Prostate gland (tissue), 2 donors: ENCODE results near the gene STXBP6. TPM values are rescaled to one million over a fixed set of nuclear protein-coding genes. Genes with fewer than 3 reads are reported as not detected.

ENCODE experiments used
- DNase-seq: peaks from one replicate; pipeline ENCODE4 v3.0.0-alpha.2; 2019; ENCODE audit warnings: low spot score
- H3K27ac ChIP-seq, 2 donors: fragments of 200-600 bp; sonication (generic); 2 replicates each; pipeline ENCODE4 v1.5.1; 2017 to 2019
- H3K27me3 ChIP-seq: fragments of 200-600 bp; sonication (generic); replicated peaks from 2 replicates; pipeline ENCODE4 v1.5.1; 2019; ENCODE audit not compliant: insufficient read depth
- H3K36me3 ChIP-seq, 2 donors: fragments of 200-600 bp; sonication (generic); 1 replicate in 1 of 2; 2 replicates in 1 of 2; pipeline versions ENCODE4 v1.5.1 to v1.8.1; 2017 to 2019
- H3K4me1 ChIP-seq: fragments of 200-600 bp; sonication (generic); replicated peaks from 2 replicates; pipeline ENCODE4 v1.5.1; 2019
- H3K4me3 ChIP-seq, 2 donors: fragments of 200-600 bp; sonication (generic); 2 replicates each; pipeline ENCODE4 v1.5.1; 2017 to 2019
- H3K9me3 ChIP-seq: fragments of 200-600 bp; sonication (generic); 2 replicates; pipeline ENCODE4 v1.5.1; 2017
- CTCF ChIP-seq, 4 experiments: fragments of 200-600 bp in 2 of 4; fragments of 450-650 bp in 2 of 4; sonication (generic) in 2 of 4; IDR thresholded peaks; 1 replicate in 3 of 4; 2 replicates in 1 of 4; pipeline ENCODE4 v1.5.1; 2016 to 2019; ENCODE audit warnings: antibody characterized with exemption in 4 of 4, mild to moderate bottlenecking in 2 of 4, moderate library complexity in 2 of 4
- POLR2A ChIP-seq: fragments of 450-650 bp; IDR thresholded peaks from one replicate; pipeline ENCODE4 v1.6.1; 2016; ENCODE audit warnings: antibody characterized with exemption, mild to moderate bottlenecking
- POLR2AphosphoS5 ChIP-seq: sonication (generic); formaldehyde crosslinking; IDR thresholded peaks from one replicate; pipeline ENCODE4 v1.6.1; 2017; ENCODE audit warnings: antibody characterized with exemption
- WGBS: methylation state at CpG from one replicate; pipeline ENCODE4 v1.1.5; 2018; 5-methylcytosine and 5-hydroxymethylcytosine counted together
- intact Hi-C: fragments of 100-400 bp; cut with DNase I; formaldehyde crosslinking; loops from one replicate; pipeline ENCODE4 v1.14.2; 2022
- total RNA-seq, 2 donors: library from RNA; depleted of rRNA; stranded (reverse); fragments of >200 nt; gene quantifications; one replicate each; pipeline ENCODE4 v1.1.0, GENCODE V29; 2016

The STXBP6 gene
- total RNA-seq, 2 donors from 2014 or later: 12.4 to 32.3 TPM

GRCh38 chr14:25038044-25038668, 11.8 kb downstream of the STXBP6 start:
- Histone ChIP-seq H3K9me3 (no peaks in the 10 kb centered on the region), H3K36me3 (no peaks in the 10 kb centered on the region), H3K4me1 (no peaks in the 10 kb centered on the region), H3K4me3 (no peak overlapping the region), H3K27me3 (no peaks in the 10 kb centered on the region), H3K27ac (no peak overlapping the region)
- no peak for DNase-seq
- intact Hi-C loops: no loop called here
- WGBS: 84% methylated on average over 4 of the region's 4 CpGs
- TF ChIP-seq CTCF (IDR thresholded peaks at IDR 0.05): no peak
- TF ChIP-seq POLR2AphosphoS5: no peak
- TF ChIP-seq POLR2A: no peak

GRCh38 chr14:25037032-25037431, 12.9 kb downstream of the STXBP6 start:
- TF ChIP-seq POLR2A (no peak), POLR2AphosphoS5 (no peak), CTCF (IDR thresholded peaks at IDR 0.05) (no peak)
- H3K27ac ChIP-seq: no peak overlapping the region
- no peak overlapping the region for H3K4me3 ChIP-seq
- WGBS: 71% methylated on average over 2 of the region's 2 CpGs
- H3K36me3 ChIP-seq: no peaks in the 10 kb centered on the region
- H3K9me3 ChIP-seq: no peaks in the 10 kb centered on the region
- DNase-seq: no peak
- no peaks in the 10 kb centered on the region for H3K4me1 ChIP-seq
- no peaks in the 10 kb centered on the region for H3K27me3 ChIP-seq
- intact Hi-C loops: no loop called here

- Histone ChIP-seq H3K27ac (no peak overlapping the region), H3K4me1 (no peaks in the 10 kb centered on the region), H3K36me3 (no peaks in the 10 kb centered on the region), H3K27me3 (no peaks in the 10 kb centered on the region), H3K4me3 (no peak overlapping the region), H3K9me3 (no peaks in the 10 kb centered on the region)
- TF ChIP-seq CTCF (IDR thresholded peaks at IDR 0.05) (no peak), POLR2AphosphoS5 (no peak), POLR2A (no peak)
- intact Hi-C loops: no loop called here
- DNase-seq: no peak
- WGBS: 67% methylated on average over 11 of the region's 11 CpGs
Measured at GRCh38 chr14:25034803-25035681, 14.9 kb downstream of the STXBP6 start.

- Histone ChIP-seq H3K4me3 (no peak overlapping the region), H3K27me3 (no peaks in the 10 kb centered on the region), H3K4me1 (no peaks in the 10 kb centered on the region), H3K9me3 (no peaks in the 10 kb centered on the region), H3K36me3 (no peaks in the 10 kb centered on the region), H3K27ac (no peak overlapping the region)
- intact Hi-C loops: no loop called here
- TF ChIP-seq POLR2AphosphoS5 (no peak), POLR2A (no peak), CTCF (IDR thresholded peaks at IDR 0.05) (no peak)
- WGBS: 100% methylated on average over 1 of the region's 1 CpG
- no peak for DNase-seq
Measured at GRCh38 chr14:25033358-25033757, 16.6 kb downstream of the STXBP6 start.
